Mucosa of rectum (tissue), 2 donors: Measurements from ENCODE around the gene TSG101.

Source experiments
- H3K27ac ChIP-seq, 2 donors: one replicate each; pipeline ENCODE4 v1.7.0; 2013; ENCODE audit warnings: inconsistent platforms in 2 of 2, low read depth in 2 of 2, low read length in 2 of 2
- H3K27me3 ChIP-seq, 2 donors: one replicate each; pipeline ENCODE4 v1.7.0; 2013; ENCODE audit warnings: low read length in 2 of 2; ENCODE audit not compliant: control insufficient read depth in 2 of 2, insufficient read depth in 2 of 2
- H3K36me3 ChIP-seq, 2 donors: one replicate each; pipeline ENCODE4 v1.7.0; 2013; ENCODE audit warnings: low read length in 2 of 2; ENCODE audit not compliant: control insufficient read depth in 2 of 2, insufficient read depth in 2 of 2
- H3K4me1 ChIP-seq, 2 donors: one replicate each; pipeline ENCODE4 v1.7.0; 2013; ENCODE audit warnings: low read length in 2 of 2, mild to moderate bottlenecking in 1 of 2; ENCODE audit not compliant: control insufficient read depth in 2 of 2, insufficient read depth in 2 of 2
- H3K4me3 ChIP-seq, 2 donors: one replicate each; pipeline ENCODE4 v1.7.0; 2013; ENCODE audit warnings: low read length in 2 of 2
- H3K9ac ChIP-seq, 2 donors: one replicate each; pipeline ENCODE4 v1.7.0; 2013; ENCODE audit warnings: low read length in 2 of 2, low read depth in 1 of 2, mild to moderate bottlenecking in 1 of 2
- H3K9me3 ChIP-seq, 2 donors: one replicate each; pipeline ENCODE4 v1.7.0; 2013; ENCODE audit warnings: low read length in 2 of 2; ENCODE audit not compliant: control insufficient read depth in 2 of 2
- donor health status: healthy.
- donor health status: Normal muscosa, but diverticular disease.

Gene TSG101

GRCh38 chr11:18449251-18449650 lies 77.5 kb downstream of the TSG101 start:
- no peaks in the 10 kb centered on the region for H3K36me3 ChIP-seq
- H3K9me3 ChIP-seq, result no peaks in the 10 kb centered on the region
- no peaks in the 10 kb centered on the region for H3K4me1 ChIP-seq
- H3K27ac ChIP-seq, result no peak overlapping the region
- H3K4me3 ChIP-seq, result no peak overlapping the region
- H3K27me3 ChIP-seq, result peaks cover 0 to 2% of the 10 kb centered on the region in 2 donors
- no peak overlapping the region for H3K9ac ChIP-seq

DNA sequence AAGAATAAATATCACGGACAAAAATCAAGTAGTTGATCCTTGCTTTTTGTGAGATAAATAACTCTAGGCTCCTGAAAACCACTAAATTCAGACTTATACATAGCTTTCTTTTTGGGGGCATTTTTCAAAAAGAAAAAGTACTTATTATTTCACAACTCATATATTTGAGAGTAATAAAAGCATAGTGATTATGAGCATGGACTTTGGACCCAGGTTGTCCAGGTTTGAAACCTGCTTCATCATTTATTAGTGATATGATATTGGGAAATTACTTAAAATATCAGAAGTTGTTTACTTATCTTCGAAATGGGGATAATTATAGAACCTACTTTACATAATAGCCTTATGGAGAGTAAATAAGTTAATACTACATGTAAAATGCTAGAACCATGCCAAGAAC lies 88.1 kb downstream of the TSG101 start:
- no peaks in the 10 kb centered on the region for H3K36me3 ChIP-seq
- H3K9ac ChIP-seq, result no peak overlapping the region

More for the DNA sequence above, 88.1 kb downstream of the TSG101 start:
- Histone ChIP-seq H3K27me3 (no peaks in the 10 kb centered on the region), H3K9me3 (no peaks in the 10 kb centered on the region), H3K4me1 (no peaks in the 10 kb centered on the region), H3K4me3 (no peak overlapping the region), H3K27ac (no peak overlapping the region)
